HG03108 (cell line): ENCODE results near the gene RNF19B.

Source experiments
- ATAC-seq: cut with Tn5 transposase; IDR thresholded peaks from one replicate; pipeline ENCODE4 v1.9.1; 2021; ENCODE audit warnings: moderate library complexity; ENCODE audit not compliant: unreplicated experiment

The RNF19B gene

GRCh38 chr1:32971156-32971555 lies 6.5 kb upstream of the RNF19B start:
- no peak for ATAC-seq

GRCh38 chr1:32969566-32969965 lies 5.0 kb upstream of the RNF19B start:
- ATAC-seq = no peak

DNA sequence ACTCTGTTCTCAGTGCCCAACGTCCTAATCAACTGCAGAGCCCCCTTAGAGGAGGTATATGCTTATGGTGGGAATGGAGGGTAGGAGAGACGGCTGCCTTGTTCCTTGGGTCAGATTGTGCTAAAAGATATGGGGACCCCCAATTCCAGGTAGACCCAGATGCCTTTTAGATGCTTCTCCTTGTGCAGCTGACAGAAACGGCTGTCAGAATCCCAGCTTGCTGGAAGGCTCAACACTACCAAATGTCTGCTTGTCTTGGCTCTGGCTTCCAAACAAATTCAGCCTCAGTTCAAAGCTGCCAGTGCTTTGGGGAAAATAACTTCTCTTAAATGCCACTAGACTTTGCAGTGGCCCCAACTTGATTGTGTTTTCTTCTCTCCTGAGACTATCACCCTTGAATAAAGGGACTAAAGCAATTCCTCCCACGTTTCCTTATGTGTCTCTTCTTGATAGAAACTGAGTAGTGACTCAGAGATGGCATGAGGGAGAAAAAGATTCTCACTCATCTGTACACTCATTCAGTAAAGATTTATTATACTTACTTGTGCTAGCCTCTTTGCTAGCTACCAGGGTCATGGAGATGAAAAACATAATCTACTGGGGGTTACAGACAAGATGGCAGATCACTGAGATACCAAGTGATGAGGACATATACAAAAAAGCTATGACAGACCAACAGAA lies 3.4 kb upstream of the RNF19B start:
- ATAC-seq = no peak

GRCh38 chr1:32966900-32967299 lies 2.3 kb upstream of the RNF19B start:
- no peak for ATAC-seq

DNA sequence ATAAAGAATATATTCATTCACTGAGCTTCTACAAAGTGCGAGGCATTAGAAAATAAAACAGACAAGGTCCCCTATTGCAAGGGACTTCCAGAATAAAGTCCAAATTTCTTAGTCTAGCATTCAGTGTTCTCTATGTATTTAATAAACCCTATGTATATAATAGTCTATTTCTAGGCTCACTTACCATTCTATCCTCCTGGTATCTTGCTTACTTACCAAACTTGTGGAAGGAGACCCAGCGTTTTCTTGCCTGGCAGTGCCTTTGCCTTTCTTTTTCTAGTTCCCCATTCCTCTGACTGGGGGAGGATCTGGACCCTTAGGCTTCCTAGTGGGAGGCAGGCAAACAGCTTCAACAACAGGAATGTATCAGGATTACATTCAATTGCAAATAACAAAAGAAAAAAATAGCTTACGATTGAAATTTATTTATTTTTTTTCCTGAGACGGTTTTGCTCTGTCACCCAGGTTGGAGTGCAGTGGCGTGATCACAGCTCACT lies 690 bp upstream of the RNF19B start:
- ATAC-seq = no peak

DNA sequence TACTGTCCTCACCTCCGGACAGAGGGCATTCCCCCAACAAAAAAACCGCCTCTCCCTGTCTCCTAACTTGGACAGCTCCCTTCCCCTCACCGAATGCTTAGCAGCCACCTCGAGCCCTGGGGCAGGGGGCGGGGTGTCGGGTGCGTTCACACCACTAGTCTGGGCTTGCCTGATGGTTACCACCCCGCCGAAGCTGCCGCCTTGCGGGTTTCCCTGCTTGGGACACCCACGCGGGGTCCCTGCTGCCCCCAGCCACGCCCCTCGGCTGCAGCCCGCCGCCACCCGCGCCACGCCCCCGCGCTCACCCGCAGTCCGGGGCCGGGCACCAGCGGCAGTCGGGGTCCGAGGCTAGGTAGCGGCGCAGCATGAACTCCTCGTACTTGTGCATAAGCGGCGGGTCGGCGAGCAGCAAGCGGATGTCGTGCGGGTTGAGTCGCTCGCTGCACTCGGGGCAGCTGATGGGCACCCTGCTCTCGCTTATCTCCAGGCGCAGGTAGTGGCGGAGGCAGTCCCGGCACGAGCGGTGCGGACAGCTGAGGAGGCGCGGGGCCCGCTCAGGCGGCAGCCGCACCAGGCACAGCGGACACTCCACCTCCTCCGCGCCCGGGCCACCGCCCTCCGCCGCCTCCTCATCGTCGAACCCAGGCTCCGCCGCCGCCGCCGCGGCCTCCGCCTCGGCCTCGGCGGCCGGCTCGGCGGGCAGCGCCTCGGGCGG lies 706 bp downstream of the RNF19B start:
- peak; percentile 21 for ATAC-seq

- no peak for ATAC-seq
Measured at GRCh38 chr1:32962248-32962896, 2.2 kb downstream of the RNF19B start.

GRCh38 chr1:32960819-32961355 lies 3.7 kb downstream of the RNF19B start:
- ATAC-seq = no peak

DNA sequence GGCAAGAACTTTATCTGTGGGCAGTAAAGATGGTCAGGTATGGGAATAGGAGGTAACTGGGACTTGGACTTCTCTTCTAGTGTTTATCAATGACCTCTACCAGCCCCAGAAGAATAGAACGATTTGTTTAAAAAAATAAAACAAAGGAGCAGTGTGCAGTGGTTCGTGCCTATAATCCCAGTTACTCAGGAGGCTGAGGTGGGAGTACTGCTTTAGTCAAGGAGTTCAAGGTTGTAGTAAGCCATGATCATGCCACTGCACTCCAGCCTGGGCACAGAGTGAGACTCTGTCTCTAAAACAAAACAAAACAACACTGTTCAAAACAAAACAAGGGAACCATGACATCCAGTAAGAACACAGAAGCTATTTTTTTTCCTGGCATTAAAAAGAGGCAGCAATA lies 4.3 kb downstream of the RNF19B start:
- no peak for ATAC-seq

- no peak for ATAC-seq
Measured at GRCh38 chr1:32958827-32959226, 5.8 kb downstream of the RNF19B start.

- no peak for ATAC-seq
Measured at GRCh38 chr1:32957017-32957416, 7.6 kb downstream of the RNF19B start.

GRCh38 chr1:32954168-32954567 lies 10.4 kb downstream of the RNF19B start:
- no peak for ATAC-seq

DNA sequence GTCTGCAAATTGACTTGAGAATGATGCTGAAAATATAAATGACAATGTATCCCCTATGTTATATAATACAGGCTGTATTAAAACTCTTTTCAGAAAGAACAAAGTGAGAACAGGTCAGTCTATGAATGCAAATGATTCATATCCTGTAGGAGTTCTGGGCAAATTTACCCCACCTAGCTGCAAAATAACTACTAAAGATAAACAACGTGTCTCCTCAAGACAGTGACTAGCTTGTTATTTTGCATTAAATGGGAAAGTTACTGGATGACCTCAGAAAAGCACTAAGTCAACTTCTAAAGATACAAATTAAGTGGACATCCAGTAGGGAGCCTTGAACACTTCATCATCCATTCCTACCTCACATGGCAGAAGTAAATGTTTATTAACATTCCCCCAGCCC lies 11.1 kb downstream of the RNF19B start:
- no peak for ATAC-seq

- no peak for ATAC-seq
Measured at GRCh38 chr1:32949519-32949918, 15.1 kb downstream of the RNF19B start.

DNA sequence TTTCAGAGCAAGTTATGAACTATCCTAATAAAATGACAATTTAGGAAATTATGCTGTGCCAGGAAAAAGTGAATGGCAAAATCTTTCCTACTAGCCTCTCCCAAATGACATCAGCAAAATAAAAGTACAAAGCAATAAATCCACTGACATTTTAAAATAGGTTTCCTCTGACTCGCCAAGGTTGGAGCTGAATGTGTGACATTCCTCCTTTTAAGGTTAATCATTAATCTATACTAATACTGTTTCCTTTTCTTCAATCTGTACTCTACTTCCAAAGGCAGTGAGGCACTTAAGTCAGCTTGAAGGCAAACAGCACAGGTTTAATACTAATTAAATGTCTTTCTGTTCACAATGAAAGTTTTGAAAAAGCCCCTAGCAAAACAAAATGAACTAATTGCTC lies 15.7 kb downstream of the RNF19B start:
- no peak for ATAC-seq

GRCh38 chr1:32948390-32948722 lies 16.3 kb downstream of the RNF19B start:
- no peak for ATAC-seq

- ATAC-seq = no peak
Measured at GRCh38 chr1:32947669-32948389, 16.8 kb downstream of the RNF19B start.

DNA sequence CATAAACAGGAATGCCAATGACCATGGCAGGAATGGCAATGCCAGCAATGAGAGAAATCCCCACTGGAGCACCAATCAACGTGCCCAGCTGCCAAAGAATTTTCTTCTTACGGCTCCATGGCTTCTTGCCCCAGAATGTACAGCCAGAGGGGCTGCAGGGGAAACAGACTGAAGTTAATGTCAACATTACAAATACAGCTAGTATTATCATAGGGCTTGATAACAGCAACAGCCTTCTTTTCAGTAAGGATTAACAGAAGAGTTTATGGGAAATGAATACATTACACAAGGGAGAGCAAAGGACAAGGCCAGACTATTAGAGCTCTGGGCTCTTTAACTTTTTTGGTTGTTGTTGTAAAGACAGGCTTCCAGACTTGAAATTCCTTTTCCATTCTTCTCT lies 18.2 kb downstream of the RNF19B start:
- ATAC-seq = no peak

GRCh38 chr1:32944180-32944579 lies 20.4 kb downstream of the RNF19B start:
- ATAC-seq = no peak

DNA sequence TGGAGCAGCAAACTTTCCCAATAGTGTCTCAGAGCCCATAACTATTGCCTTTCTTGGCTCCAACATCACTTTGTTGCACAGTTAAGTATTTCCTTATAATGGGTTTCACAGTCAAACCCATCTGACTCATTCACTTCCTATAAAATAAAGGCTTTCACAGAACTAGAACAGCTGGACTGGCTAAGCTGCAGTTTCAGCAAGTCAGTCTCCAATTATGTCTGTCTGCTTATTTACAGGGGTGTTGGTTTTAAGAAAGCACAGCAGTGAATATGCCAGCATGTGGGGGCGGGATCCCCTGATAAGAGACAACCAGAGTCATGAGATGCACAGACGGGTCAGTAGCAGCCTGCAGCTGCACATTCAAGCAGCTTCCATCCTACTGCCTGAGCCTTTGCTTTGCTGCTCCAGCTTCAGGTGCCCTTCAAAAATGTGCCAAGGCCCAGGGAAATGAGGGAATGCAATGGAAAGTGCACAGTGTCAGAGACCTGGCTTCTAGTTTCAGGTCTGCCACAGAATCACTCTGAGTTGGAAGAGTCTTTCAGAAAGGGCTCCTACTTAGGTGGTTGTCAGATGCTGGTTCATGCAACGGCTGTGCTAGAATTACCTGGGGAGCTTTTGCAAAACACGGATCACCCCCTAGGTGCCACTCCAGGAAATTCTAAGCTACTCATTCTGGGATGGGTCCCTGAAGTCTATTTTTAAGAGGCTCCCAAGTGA lies 24.8 kb downstream of the RNF19B start:
- no peak for ATAC-seq

DNA sequence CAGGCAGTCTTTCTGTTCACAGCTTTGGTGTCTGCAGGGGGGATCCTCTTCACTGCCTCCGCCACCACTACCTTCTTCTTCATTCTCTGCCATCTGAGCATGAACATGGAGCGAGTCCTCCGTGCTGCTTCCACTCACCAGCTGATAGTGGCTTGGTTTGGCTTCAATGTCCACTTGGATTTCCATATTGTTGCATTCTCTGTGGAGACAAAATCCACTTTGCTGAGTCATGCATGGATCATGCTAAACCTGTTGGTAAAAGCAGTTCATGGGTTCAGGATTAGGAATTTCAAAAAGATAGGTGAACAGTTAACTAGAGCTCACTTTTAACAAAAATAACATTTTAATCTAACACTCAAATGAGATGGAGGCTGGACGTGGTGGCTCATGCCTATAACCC lies 27.5 kb downstream of the RNF19B start:
- ATAC-seq = no peak
